A673 (cell line): ENCODE data around the gene PHB1. TPM values are rescaled to one million over a fixed set of nuclear protein-coding genes. Genes with fewer than 3 reads are reported as not detected.
"Not testable (repeated sequence)": the region's sequence is repeated elsewhere in the genome, so short reads cannot be mapped to it uniquely, and the experiment has no call there.

Source experiments
- BruUV-seq: library from RNA; stranded (reverse); fragments of 400-500 nt; replicated peaks from 2 replicates; lab custom pipeline; 2021; lab: Mats Ljungman, UMichigan
- CTCF ChIA-PET: fragments of 300-600 bp; sonication (Branson Sonifier 250); formaldehyde crosslinking; loops from one replicate; lab custom pipeline; 2022; ENCODE audit warnings: antibody characterized with exemption; lab: Charles Lee
- POLR2A ChIA-PET: fragments of 300-600 bp; sonication (Branson Sonifier 250); formaldehyde crosslinking; loops from one replicate; lab custom pipeline; 2022; ENCODE audit warnings: antibody characterized with exemption; ENCODE audit not compliant: low non-redundant PET; lab: Charles Lee
- DNase-seq: peaks from one replicate; pipeline ENCODE4 v3.0.0-alpha.2; 2015; ENCODE audit warnings: low spot score
- H3K27ac ChIP-seq: fragments of 200-600 bp; sonication (generic); 2 replicates; pipeline ENCODE4 v1.5.1; 2016; ENCODE audit warnings: mixed run types, low read depth, mild to moderate bottlenecking, mixed read lengths, antibody characterized with exemption, low read length; ENCODE audit not compliant: poor library complexity, severe bottlenecking
- H3K27me3 ChIP-seq: fragments of 200-600 bp; sonication (generic); replicated peaks from 2 replicates; pipeline ENCODE4 v1.6.1; 2017; ENCODE audit warnings: mixed run types, low read depth, mild to moderate bottlenecking, mixed read lengths, antibody characterized with exemption, low read length; ENCODE audit not compliant: insufficient read depth, poor library complexity
- H3K36me3 ChIP-seq: fragments of 200-600 bp; sonication (generic); 2 replicates; pipeline ENCODE4 v1.6.1; 2016; ENCODE audit warnings: mixed run types, mild to moderate bottlenecking, mixed read lengths, antibody characterized with exemption, low read length; ENCODE audit not compliant: insufficient read depth, poor library complexity, severe bottlenecking
- H3K4me1 ChIP-seq: fragments of 200-600 bp; sonication (generic); 2 replicates; pipeline ENCODE4 v1.6.1; 2017; ENCODE audit warnings: mixed run types, mild to moderate bottlenecking, mixed read lengths, antibody characterized with exemption, low read length; ENCODE audit not compliant: insufficient read depth, poor library complexity, severe bottlenecking
- H3K4me3 ChIP-seq: fragments of 200-600 bp; sonication (generic); 2 replicates; pipeline ENCODE4 v1.5.1; 2016; ENCODE audit warnings: low read depth, mixed run types, mild to moderate bottlenecking, mixed read lengths, low read length; ENCODE audit not compliant: poor library complexity, severe bottlenecking
- H3K9me3 ChIP-seq: fragments of 200-600 bp; sonication (generic); 2 replicates; pipeline ENCODE4 v1.6.1; 2016; ENCODE audit warnings: mixed run types, low read depth, mild to moderate bottlenecking, mixed read lengths, antibody characterized with exemption, low read length; ENCODE audit not compliant: poor library complexity, severe bottlenecking
- EZH2 ChIP-seq: fragments of 200-600 bp; sonication (generic); IDR thresholded peaks from 2 replicates; pipeline ENCODE4 v1.6.1; 2017; ENCODE audit warnings: borderline replicate concordance, low read depth, mild to moderate bottlenecking, mixed read lengths, antibody characterized with exemption, low read length; ENCODE audit not compliant: poor library complexity, severe bottlenecking
- intact Hi-C: fragments of 100-400 bp; cut with micrococcal nuclease; formaldehyde crosslinking; loops from one replicate; pipeline ENCODE4 v1.10.0; 2022; ENCODE audit not compliant: unreplicated experiment
- total RNA-seq: library from RNA; stranded (reverse); gene quantifications from 2 replicates; pipeline ENCODE4 v1.2.3, GENCODE V29; 2021
- TF ChIP-seq, protein P1 (sequence below): fragments of 300-800, 200-600 bp; sonication (generic); conservative IDR thresholded peaks from 2 replicates; pipeline ENCODE4 v1.5.1; 2017; ENCODE audit warnings: low read depth, mild to moderate bottlenecking, antibody characterized with exemption, low read length, moderate library complexity, mixed read lengths

PHB1 gene
- total RNA-seq, 1 experiment from 2014 or later = 451 TPM

DNA sequence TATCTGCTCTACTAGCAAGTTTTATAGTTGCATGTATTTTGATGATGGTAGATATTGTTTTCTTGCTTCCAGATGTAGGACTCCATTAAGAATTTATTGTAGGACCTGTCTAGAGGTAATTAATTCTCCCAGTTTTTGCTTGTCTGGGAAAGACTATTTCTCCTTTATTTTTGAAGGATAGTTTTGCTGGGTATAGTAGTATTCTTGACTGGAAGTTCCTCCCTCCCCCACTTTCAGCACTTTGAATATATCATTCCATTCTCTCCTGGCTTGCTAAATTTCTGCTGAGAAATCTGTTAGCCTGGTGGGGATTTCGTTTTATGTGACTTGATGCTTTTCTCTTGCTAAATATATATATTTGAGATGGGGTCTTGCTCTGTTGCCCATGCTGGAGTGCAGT, 8.0 kb upstream of the PHB1 start:
- Histone ChIP-seq H3K36me3 (no peaks in the 10 kb centered on the region), H3K27ac (no peak overlapping the region), H3K4me3 (no peak overlapping the region), H3K27me3 (no peaks in the 10 kb centered on the region), H3K4me1 (no peaks in the 10 kb centered on the region), H3K9me3 (peaks cover 10% of the 10 kb centered on the region)
- POLR2A ChIA-PET = no interaction called here
- TF ChIP-seq, protein P1, sequence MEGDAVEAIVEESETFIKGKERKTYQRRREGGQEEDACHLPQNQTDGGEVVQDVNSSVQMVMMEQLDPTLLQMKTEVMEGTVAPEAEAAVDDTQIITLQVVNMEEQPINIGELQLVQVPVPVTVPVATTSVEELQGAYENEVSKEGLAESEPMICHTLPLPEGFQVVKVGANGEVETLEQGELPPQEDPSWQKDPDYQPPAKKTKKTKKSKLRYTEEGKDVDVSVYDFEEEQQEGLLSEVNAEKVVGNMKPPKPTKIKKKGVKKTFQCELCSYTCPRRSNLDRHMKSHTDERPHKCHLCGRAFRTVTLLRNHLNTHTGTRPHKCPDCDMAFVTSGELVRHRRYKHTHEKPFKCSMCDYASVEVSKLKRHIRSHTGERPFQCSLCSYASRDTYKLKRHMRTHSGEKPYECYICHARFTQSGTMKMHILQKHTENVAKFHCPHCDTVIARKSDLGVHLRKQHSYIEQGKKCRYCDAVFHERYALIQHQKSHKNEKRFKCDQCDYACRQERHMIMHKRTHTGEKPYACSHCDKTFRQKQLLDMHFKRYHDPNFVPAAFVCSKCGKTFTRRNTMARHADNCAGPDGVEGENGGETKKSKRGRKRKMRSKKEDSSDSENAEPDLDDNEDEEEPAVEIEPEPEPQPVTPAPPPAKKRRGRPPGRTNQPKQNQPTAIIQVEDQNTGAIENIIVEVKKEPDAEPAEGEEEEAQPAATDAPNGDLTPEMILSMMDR = no peak
- no peak for TF ChIP-seq EZH2
- intact Hi-C loops = no loop called here
- CTCF ChIA-PET = no interaction called here
- BruUV-seq = no TSS peak
- DNase-seq = no peak

DNA sequence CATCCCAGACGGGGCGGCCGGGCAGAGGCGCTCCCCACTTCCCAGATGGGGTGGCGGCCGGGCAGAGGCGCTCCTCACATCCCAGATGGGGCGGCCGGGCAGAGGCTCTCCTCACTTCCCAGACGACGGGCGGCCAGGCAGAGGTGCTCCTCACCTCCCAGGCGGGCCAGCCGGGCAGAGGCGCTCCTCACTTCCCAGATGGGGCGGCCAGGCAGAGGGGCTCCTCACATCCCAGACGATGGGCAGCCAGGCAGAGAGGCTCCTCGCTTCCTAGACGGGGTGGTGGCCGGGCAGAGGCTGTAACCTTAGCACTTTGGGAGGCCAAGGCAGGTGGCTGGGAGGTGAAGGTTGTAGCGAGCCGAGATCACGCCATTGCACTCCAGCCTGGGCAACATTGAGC, 5.1 kb upstream of the PHB1 start:
- H3K27ac ChIP-seq, BruUV-seq, H3K27me3 ChIP-seq, DNase-seq, H3K36me3 ChIP-seq, CTCF ChIA-PET, POLR2A ChIA-PET, H3K4me1 ChIP-seq, H3K4me3 ChIP-seq: not testable (repeated sequence)
- intact Hi-C loops = loop anchor here (5.0 kb wide), 1 partner anchor 78 kb away; the partner anchor contains the start of gene NGFR
- peaks cover 10% of the 10 kb centered on the region for H3K9me3 ChIP-seq

DNA sequence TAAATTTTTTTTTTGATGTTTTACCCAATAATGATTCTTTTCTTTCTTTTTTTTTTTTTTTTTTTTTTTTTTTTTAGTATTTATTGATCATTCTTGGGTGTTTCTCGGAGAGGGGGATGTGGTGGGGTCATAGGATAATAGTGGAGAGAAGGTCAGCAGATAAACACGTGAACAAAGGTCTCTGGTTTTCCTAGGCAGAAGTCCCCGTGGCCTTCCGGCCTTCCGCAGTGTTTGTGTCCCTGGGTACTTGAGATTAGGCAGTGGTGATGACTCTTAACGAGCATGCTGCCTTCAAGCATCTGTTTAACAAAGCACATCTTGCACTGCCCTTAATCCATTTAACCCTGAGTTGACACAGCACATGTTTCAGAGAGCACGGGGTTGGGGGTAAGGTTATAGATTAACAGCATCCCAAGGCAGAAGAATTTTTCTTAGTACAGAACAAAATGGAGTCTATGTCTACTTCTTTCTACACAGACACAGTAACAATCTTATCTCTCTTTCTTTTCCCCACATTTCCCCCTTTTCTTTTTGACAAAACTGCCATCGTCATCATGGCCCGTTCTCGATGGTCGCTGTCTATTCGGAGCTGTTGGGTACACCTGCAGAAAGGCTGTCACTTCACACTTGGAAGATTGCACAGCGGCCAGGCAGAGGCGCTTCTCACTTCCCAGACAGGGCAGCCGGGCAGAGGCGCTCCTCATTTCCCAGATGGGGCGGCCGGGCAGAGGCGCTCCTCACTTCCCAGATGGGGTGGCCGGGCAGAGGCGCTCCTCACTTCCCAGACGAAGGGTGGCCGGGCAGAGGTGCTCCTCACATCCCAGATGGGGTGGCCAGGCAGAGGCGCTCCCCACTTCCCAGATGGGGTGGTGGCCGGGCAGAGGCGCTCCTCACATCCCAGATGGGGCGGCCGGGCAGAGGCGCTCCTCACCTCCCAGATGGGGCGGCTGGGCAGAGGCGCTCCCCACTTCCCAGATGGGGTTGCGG, 4.4 kb upstream of the PHB1 start:
- CTCF ChIA-PET, DNase-seq, POLR2A ChIA-PET, BruUV-seq, H3K4me1 ChIP-seq, H3K27me3 ChIP-seq, H3K27ac ChIP-seq, H3K36me3 ChIP-seq, H3K4me3 ChIP-seq: not testable (repeated sequence)
- intact Hi-C loops = loop anchor here (5.0 kb wide), 1 partner anchor 78 kb away; the partner anchor contains the start of gene NGFR
- H3K9me3 ChIP-seq = peaks cover 10% of the 10 kb centered on the region

DNA sequence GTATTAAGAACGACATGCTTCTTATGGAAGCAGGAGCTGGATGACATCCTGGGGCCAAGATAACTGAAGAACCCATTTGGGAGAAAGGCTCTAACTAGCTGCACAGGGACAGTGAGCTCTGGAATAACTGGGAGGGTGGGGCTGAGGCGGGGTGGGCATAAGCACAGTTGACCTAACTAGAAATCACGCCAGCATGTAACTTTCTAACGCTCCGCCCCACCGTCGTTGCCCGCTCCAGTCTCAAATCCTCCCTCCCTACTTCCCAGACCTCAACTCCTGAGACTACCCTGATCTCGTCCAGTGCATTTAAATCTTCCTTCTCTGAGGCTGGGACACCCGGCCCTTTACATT, 436 bp downstream of the PHB1 start:
- CTCF ChIA-PET = interaction anchor here (1.0 to 1.6 kb wide), 3 partner anchors 82 to 143 kb away, joined by 3 to 6 read pairs (median 6); no protein-coding TSS in a partner anchor
- Histone ChIP-seq H3K9me3 (no peaks in the 10 kb centered on the region), H3K27me3 (no peaks in the 10 kb centered on the region), H3K4me1 (peaks cover 10% of the 10 kb centered on the region), H3K36me3 (peaks cover 40% of the 10 kb centered on the region), H3K4me3 (peak overlapping the region; percentile 85), H3K27ac (peak overlapping the region; percentile 62)
- DNase-seq = no peak
- no TSS peak for BruUV-seq
- TF ChIP-seq, protein P1 = no peak
- TF ChIP-seq EZH2 = no peak
- intact Hi-C loops = no loop called here
- POLR2A ChIA-PET = no interaction called here
